Measurements from ENCODE around the gene CYP2C8.

DNA sequence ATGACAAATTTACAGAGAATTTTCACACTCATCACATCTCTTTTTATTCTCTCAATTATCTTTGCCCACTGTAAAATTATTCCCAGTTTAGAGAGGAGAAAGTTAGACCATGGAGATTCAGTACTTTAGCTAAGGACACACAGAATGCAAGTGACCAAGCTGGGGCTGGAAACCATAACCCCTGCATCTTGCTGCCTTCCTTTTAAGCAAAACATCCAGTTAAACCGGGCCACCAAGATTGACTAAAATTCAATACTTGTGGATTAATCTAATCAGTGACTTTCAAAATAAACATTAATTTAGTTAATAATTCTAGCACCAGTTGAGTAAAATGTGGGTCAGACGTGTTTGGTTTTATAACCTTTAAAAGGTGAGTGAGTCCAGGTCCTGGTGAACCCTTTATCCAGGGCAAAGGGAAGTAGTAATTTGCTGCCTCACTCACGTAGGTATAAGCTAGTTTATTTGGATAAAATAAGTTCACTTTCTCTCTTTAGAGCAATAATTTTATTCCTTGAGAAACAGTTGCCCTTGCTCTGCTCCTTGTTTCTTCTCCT, 1.9 kb upstream of the CYP2C8 start:
- TF ChIP-seq POLR2A (IDR thresholded peaks at IDR 0.05) (no peak), CTCF (IDR thresholded peaks at IDR 0.05) (no peak)

Data from Peyer's patch (tissue), 4 donors.